ENCODE data around the gene NRXN3.

DNA sequence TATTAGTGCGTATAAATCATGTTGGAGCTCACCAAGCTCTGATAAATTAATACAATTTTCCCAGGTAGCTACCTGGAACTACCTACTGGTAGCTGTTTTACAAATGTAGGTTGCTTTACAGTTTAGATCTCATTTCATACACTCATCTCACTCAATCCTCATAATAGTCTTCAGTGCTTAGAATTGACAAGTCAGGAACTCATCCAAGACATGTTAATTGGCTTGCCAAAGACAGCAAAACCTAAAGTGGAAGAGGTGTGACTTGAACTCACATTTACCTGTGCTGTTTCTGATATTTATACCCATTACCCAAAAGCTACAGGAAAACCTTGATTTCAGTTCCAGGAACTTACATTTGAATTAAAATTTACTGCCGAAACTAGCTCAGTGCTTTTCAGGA lies 1744.4 kb downstream of the NRXN3 start:
- TF ChIP-seq, protein P1, sequence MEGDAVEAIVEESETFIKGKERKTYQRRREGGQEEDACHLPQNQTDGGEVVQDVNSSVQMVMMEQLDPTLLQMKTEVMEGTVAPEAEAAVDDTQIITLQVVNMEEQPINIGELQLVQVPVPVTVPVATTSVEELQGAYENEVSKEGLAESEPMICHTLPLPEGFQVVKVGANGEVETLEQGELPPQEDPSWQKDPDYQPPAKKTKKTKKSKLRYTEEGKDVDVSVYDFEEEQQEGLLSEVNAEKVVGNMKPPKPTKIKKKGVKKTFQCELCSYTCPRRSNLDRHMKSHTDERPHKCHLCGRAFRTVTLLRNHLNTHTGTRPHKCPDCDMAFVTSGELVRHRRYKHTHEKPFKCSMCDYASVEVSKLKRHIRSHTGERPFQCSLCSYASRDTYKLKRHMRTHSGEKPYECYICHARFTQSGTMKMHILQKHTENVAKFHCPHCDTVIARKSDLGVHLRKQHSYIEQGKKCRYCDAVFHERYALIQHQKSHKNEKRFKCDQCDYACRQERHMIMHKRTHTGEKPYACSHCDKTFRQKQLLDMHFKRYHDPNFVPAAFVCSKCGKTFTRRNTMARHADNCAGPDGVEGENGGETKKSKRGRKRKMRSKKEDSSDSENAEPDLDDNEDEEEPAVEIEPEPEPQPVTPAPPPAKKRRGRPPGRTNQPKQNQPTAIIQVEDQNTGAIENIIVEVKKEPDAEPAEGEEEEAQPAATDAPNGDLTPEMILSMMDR (IDR thresholded peaks at IDR 0.05 in 4 of 5, conservative IDR thresholded peaks at IDR 0.05 in 1 of 5), result no peak
- no peak for TF ChIP-seq POLR2A (IDR thresholded peaks at IDR 0.05)
